ENCODE measurements around the gene NXNL1. TPM values are rescaled to one million over a fixed set of nuclear protein-coding genes. Genes with fewer than 3 reads are reported as not detected.

NXNL1 gene
- total and polyA plus RNA-seq, 2 experiments from 2014 or later, result not detected

DNA sequence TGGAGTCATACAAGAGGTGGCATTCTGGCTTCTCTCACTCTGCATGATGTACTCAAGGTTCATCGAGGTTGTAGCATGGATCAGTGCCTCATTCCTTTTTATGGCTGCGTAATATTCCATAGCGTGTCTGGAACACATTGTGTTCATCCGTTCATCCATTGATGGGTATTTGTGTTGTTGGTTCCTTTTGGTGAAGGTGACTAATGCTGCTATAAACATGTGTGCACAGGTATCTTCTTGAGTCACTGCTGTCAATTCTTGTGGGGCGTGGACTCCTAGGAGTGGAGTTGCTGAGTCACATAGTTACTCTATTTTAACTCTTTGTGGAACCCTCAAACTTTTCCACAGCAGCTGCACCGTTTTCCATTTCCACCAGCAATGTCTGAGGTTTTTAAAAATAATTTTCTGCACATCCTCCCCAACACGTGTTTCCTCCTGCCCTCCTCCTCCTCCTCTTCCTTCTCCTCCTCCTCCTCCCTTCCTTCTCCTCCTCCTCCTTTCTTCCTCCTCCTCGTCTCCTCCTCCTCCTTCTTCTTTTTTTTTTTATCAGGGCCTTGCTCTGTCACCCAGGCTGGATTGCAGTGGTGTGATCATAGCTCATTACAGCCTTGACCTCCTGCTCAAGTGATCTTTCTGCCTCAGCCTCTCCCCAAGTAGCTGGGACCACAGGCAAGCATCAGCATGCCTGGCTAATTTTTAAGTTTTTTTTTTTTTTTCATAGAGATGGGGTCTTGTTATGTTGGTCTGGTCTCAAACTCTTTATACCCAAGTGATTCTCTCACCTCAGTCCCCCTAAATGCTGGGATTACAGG lies 10.3 kb downstream of the NXNL1 start:
- H3K27me3 ChIP-seq (ENCODE audit: insufficient read depth), result peaks cover 46% of the 10 kb centered on the region
- no peaks in the 10 kb centered on the region for H3K9me2 ChIP-seq (ENCODE audit: insufficient read depth)
- Mint-ChIP-seq H3K4me1 (peaks cover 15% of the 10 kb centered on the region), H3K27me3 (ENCODE audit: insufficient read depth, low read depth, poor library complexity) (peaks cover 34% of the 10 kb centered on the region), H3K36me3 (ENCODE audit: low read depth) (no peaks in the 10 kb centered on the region; the same call in 2 of the 3 replicates), H3K9me3 (peaks cover 4% of the 10 kb centered on the region; the same call in 1 of the 3 replicates), H3K27ac (no peak overlapping the region), H3K4me3 (no peak overlapping the region; the same call in 2 of the 3 replicates)
- no peak overlapping the region for H3K27ac ChIP-seq (ENCODE audit: low read depth)
- peaks cover 12% of the 10 kb centered on the region for H3K4me1 ChIP-seq (ENCODE audit: insufficient read depth)
- no peaks in the 10 kb centered on the region for H3K79me2 ChIP-seq (replicated peaks; ENCODE audit: insufficient read depth)
- DNase-seq (ENCODE audit: low spot score) (no peak), ATAC-seq (no peak)
- no peaks in the 10 kb centered on the region for H4K20me1 ChIP-seq (replicated peaks; ENCODE audit: insufficient read depth)
- H2AFZ ChIP-seq, result no peak overlapping the region
- peaks cover 3% of the 10 kb centered on the region; the same call in 1 of the 2 replicates for H3F3A ChIP-seq (replicated peaks; ENCODE audit: low read depth)
- TF ChIP-seq, protein P1, sequence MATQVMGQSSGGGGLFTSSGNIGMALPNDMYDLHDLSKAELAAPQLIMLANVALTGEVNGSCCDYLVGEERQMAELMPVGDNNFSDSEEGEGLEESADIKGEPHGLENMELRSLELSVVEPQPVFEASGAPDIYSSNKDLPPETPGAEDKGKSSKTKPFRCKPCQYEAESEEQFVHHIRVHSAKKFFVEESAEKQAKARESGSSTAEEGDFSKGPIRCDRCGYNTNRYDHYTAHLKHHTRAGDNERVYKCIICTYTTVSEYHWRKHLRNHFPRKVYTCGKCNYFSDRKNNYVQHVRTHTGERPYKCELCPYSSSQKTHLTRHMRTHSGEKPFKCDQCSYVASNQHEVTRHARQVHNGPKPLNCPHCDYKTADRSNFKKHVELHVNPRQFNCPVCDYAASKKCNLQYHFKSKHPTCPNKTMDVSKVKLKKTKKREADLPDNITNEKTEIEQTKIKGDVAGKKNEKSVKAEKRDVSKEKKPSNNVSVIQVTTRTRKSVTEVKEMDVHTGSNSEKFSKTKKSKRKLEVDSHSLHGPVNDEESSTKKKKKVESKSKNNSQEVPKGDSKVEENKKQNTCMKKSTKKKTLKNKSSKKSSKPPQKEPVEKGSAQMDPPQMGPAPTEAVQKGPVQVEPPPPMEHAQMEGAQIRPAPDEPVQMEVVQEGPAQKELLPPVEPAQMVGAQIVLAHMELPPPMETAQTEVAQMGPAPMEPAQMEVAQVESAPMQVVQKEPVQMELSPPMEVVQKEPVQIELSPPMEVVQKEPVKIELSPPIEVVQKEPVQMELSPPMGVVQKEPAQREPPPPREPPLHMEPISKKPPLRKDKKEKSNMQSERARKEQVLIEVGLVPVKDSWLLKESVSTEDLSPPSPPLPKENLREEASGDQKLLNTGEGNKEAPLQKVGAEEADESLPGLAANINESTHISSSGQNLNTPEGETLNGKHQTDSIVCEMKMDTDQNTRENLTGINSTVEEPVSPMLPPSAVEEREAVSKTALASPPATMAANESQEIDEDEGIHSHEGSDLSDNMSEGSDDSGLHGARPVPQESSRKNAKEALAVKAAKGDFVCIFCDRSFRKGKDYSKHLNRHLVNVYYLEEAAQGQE (IDR thresholded peaks at IDR 0.05; ENCODE audit: unreplicated experiment), result no peak
- TF ChIP-seq, protein P2, sequence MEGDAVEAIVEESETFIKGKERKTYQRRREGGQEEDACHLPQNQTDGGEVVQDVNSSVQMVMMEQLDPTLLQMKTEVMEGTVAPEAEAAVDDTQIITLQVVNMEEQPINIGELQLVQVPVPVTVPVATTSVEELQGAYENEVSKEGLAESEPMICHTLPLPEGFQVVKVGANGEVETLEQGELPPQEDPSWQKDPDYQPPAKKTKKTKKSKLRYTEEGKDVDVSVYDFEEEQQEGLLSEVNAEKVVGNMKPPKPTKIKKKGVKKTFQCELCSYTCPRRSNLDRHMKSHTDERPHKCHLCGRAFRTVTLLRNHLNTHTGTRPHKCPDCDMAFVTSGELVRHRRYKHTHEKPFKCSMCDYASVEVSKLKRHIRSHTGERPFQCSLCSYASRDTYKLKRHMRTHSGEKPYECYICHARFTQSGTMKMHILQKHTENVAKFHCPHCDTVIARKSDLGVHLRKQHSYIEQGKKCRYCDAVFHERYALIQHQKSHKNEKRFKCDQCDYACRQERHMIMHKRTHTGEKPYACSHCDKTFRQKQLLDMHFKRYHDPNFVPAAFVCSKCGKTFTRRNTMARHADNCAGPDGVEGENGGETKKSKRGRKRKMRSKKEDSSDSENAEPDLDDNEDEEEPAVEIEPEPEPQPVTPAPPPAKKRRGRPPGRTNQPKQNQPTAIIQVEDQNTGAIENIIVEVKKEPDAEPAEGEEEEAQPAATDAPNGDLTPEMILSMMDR (conservative IDR thresholded peaks at IDR 0.05; ENCODE audit: low read depth in 2 of 2), result no peak
- no peak for TF ChIP-seq CREB1 (CRISPR knock-in tag; IDR thresholded peaks at IDR 0.05; ENCODE audit: low read depth)
- TF ChIP-seq POLR2AphosphoS5 (IDR thresholded peaks at IDR 0.05; ENCODE audit: low read depth), result no peak
- no peak for TF ChIP-seq EZH2 (IDR thresholded peaks at IDR 0.05; ENCODE audit: low read depth, unreplicated experiment)
- no peak overlapping the region for H3K4me2 ChIP-seq
- H3K4me3 ChIP-seq, result no peak overlapping the region
- H3K36me3 ChIP-seq (ENCODE audit: insufficient read depth), result no peaks in the 10 kb centered on the region

DNA sequence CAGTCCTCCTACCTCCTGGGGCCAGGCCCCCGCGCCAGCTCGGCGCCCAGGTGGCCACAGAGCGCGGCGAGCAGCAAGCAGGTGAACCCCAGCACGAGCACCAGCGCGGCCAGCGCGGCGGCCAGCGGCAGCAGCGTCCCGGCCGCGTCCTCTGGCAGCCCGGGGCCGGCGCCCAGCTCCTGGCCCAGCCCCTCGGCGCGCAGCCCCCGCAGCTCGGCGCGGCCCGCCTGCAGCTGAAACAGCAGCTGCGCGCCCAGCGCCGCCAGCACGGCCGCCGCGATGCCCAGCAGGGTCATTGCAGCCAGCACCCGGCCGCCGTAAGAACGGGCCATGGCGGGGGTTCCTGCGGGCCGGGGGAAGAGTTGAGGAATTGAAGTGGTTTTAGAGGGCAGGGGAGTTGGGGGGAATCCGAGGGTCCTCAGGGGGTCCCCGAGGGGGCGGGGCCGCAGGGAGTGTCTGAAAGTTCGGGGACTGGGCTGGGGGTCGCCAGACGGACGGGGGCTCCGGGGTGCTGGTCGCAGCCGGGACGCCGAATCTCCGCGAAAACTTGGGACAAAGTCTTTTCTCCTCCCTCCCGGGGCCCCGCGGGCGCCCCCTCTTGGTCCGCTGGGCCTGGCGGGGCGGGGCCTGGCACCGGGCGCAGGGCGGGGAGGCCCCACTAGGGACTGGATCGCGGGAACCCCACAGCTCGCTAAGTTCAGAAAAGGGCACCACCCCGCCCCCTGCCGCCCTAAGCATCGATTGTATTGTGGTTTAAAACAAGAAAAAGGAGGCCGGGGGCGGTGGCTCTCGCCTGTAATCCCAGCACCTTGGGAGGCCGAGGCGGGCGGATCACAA lies 12.4 kb downstream of the NXNL1 start, which contains the start of gene TMEM221:
Gene TMEM221, minus strand, starts transcription at position 538 of the 837 bp plus-strand sequence. Its CDS starts 206 bp downstream, at position 332.
- peak within 1 kb of the TSS; percentile 86 for H3K4me2 ChIP-seq
- H4K20me1 ChIP-seq (replicated peaks; ENCODE audit: insufficient read depth), result no peaks in the 10 kb centered on the region
- no peaks in the 10 kb centered on the region for H3K4me1 ChIP-seq (ENCODE audit: insufficient read depth)
- H2AFZ ChIP-seq, result peak within 1 kb of the TSS; percentile 88
- Mint-ChIP-seq H3K4me3 (peak within 1 kb of the TSS; percentile 69), H3K27ac (no peak within 1 kb of the TSS), H3K9me3 (peaks cover 2% of the 10 kb centered on the region; the same call in 1 of the 3 replicates), H3K36me3 (ENCODE audit: low read depth) (no peaks in the 10 kb centered on the region; the same call in 2 of the 3 replicates), H3K4me1 (peaks cover 5% of the 10 kb centered on the region), H3K27me3 (ENCODE audit: insufficient read depth, low read depth, poor library complexity) (peaks cover 18% of the 10 kb centered on the region)
- no peaks in the 10 kb centered on the region for H3K36me3 ChIP-seq (ENCODE audit: insufficient read depth)
- no peaks in the 10 kb centered on the region for H3K79me2 ChIP-seq (replicated peaks; ENCODE audit: insufficient read depth)
- peak; percentile 56 for TF ChIP-seq POLR2AphosphoS5 (IDR thresholded peaks at IDR 0.05; ENCODE audit: low read depth)
- TF ChIP-seq, protein P2 (conservative IDR thresholded peaks at IDR 0.05; ENCODE audit: low read depth in 2 of 2), result peak; percentile 62 to 64
- TF ChIP-seq, protein P1 (IDR thresholded peaks at IDR 0.05; ENCODE audit: unreplicated experiment), result no peak
- peaks cover 28% of the 10 kb centered on the region for H3K27me3 ChIP-seq (ENCODE audit: insufficient read depth)
- peak within 1 kb of the TSS; percentile 73 for H3K4me3 ChIP-seq
- no peaks in the 10 kb centered on the region for H3K9me2 ChIP-seq (ENCODE audit: insufficient read depth)
- ATAC-seq, result peak; percentile 82
- H3K27ac ChIP-seq (ENCODE audit: low read depth), result no peak within 1 kb of the TSS
- peak; percentile 80 for DNase-seq (ENCODE audit: low spot score)
- no peaks in the 10 kb centered on the region for H3F3A ChIP-seq (replicated peaks; ENCODE audit: low read depth)
